PFSK-1 (cell line): Measurements from ENCODE around the gene DNAAF5.

Source experiments
- SIN3A ChIP-seq: IDR thresholded peaks from 2 replicates; pipeline ENCODE4 v1.6.1; 2012; ENCODE audit warnings: mild to moderate bottlenecking, low read length, moderate library complexity, borderline replicate concordance; ENCODE audit not compliant: insufficient read depth
- TAF1 ChIP-seq: IDR thresholded peaks from 2 replicates; pipeline ENCODE4 v1.6.1; 2012; ENCODE audit warnings: low read length, control low read depth, borderline replicate concordance; ENCODE audit not compliant: insufficient read depth

GRCh38 chr7:716222-716621, 10.3 kb upstream of the DNAAF5 start:
- no peak for TF ChIP-seq SIN3A
- no peak for TF ChIP-seq TAF1
